NCI-H1930 (cell line): ENCODE data around the gene LAPTM5.
"Not testable (repeated sequence)": the region's sequence is repeated elsewhere in the genome, so short reads cannot be mapped to it uniquely, and the experiment has no call there.

Source experiments
- DNase-seq, 2 experiments: peaks; one replicate each; lab custom pipeline; 2025; lab: John Stamatoyannopoulos, UW

LAPTM5 gene, protein sequence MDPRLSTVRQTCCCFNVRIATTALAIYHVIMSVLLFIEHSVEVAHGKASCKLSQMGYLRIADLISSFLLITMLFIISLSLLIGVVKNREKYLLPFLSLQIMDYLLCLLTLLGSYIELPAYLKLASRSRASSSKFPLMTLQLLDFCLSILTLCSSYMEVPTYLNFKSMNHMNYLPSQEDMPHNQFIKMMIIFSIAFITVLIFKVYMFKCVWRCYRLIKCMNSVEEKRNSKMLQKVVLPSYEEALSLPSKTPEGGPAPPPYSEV

DNA sequence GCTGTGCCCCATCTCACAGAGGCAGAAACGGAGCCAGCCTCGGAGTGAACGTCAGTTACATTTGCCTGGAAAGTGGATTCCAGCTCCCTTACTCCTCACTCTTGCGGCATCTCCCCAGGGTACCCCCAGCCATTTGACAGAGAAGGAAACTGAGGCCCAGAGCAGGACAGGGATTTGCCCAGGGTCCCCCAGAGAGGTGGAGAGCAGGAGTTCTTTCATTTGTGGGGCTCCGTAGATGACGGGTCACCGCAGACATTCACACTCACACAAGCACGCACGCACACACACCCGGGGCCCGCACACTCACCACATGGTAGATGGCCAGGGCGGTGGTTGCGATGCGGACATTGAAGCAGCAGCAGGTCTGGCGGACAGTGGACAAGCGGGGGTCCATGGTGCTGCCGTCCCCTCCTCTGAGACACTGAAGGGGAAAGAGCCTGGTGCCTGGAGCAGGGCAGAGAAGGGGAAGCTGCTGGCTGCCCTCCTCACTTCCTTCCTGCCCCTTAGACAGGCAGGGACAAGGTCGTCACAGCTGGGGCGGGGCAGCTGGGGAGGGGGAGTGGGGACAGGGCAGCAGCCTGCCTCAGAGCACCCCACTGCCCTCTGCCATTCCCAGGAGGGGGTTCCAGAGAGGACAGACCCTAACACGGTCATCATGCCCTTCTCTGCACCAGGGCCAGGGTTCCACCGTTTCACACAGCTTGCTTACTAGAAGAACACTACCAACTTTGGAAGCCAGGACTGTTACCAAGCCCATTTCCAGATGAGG lies at the start of gene LAPTM5:
Gene LAPTM5 (minus strand): TSS at position 423 of the 769 bp plus-strand sequence. CDS start 29 bp downstream, at position 394.
- DNase-seq: no peak

DNA sequence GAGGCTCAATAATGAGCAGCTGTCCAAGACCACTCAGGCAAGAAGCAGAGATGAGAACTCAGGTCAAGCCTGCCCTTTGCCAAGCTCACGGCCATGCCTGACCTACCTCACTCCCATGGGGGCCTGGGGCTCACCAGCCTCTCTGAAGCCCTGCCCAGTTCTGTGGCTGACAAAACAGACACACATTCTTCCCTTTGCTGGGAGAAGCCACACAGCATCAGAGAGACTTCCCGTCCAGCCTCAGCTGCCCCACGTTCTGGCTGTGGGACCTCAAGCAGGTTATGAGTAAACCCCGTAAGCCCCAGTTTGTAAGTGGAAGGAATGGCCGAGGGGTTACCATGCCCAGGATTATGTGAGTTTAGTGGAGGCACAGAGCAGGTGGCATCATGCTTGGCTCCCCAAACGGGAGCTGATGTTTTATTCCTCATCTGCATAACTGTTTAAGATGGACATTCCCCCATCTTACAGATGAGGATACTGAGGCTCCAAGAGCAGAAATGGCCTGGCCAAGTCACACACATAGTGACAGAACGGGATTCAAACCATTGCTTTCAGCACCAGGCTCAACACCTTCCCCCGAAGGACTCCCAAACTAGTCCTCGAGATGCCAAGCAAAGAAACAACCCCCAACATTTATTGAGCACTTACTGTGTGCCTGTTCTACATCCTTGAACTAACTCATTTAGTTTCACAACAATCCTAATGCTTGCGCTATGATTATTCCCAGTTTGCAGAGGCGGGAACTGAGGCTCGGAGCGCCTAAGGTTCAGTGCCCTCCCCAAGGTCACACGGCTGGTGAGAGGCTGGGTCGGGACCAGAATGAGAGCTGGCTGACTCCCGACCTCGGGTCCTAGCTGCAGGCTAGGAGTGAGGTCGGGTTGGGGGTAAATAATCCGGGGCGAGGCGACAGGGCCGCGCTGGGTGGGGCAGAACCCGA lies 49.1 kb upstream of the LAPTM5 start:
- no peak for DNase-seq

DNA sequence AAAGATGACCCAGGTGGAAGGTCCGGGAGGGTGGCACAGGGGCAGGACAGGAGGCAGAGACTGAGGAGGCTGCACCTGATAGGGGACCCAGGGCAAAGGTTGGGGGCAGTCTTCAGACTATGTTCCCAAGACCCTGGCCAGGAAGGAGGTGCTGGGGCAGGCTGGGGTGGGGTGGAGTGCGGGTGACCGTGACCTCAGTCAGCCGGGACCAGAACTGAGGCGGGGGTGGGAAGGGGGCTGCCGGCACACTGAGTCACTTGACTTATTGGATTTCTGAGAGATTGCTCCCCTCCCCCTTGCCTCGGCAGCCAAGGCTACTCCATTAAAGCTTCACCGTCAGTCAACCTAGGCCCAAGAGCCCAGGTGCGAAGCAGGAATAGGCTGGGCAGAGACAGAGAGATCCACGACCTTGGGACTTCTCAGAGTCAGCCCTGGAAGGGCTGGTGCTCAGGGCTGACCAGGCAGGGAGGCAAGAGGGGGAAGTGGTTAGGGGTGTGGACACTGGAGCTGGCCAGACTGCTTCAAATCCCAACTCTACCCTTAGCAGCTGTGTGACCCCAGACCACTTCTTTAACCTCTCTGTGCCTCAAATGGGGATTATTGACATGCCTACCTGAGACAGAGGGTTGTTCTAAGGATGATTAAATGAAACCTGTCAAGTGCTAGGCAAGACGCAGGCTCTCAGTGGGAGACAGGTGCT lies 47.9 kb upstream of the LAPTM5 start:
- no peak for DNase-seq

DNA sequence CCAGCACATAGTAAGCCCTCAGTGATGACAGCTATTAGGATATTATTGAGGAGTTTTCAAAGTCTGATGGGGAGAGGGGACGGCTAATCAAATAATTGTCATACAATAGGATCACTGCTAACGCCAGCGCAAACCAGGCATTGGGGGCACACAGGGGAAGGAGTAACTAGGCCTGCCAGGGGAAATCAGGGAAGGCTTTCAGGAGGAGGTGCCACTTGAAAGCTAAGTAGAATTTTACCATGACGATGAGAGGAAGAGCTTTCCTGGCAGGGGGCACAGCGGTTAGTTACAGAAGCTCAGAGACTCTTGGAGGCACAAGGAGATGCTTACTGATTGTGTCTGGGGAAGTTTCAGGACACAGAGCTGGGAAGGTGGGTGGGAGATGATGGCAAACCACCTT lies 47.2 kb upstream of the LAPTM5 start:
- no peak for DNase-seq

DNA sequence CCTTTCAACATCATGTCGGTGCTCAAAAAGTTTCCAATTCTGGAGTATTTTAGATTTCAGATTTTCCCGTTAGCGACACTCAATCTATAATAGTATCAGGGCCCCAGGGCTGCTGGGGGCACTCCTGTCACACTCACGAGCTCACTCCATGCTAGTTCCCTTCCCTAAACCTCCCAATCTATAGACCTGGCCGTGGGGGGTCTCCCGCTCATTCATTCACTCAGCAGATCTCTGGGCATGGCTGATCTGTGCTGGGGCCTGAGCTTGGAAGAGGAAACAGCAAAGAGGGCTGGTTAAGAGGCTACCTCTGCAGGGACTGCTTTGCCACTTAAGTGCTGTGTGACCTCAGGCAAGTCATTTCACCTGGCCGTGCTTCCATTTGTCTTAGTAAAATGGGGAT lies 46.8 kb upstream of the LAPTM5 start:
- no peak for DNase-seq

DNA sequence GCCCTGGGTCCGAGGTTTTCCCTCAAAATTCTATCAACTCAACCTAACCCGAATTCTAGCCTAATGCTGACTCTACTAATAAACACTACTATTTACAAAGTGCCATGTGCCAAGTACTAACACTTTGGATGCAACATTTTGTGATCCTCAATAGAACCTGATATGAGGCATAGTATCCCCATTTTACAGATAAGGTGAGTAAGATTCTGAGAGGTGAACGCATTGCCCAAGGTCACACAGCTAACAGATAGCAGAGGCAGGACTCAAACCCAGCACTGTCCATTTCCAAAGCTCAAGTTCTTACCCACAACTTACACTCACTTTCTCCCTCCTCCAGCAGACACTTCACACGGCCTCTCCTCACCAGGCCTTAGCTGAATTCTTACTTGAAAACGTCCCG lies 46.0 kb upstream of the LAPTM5 start:
- DNase-seq: no peak

DNA sequence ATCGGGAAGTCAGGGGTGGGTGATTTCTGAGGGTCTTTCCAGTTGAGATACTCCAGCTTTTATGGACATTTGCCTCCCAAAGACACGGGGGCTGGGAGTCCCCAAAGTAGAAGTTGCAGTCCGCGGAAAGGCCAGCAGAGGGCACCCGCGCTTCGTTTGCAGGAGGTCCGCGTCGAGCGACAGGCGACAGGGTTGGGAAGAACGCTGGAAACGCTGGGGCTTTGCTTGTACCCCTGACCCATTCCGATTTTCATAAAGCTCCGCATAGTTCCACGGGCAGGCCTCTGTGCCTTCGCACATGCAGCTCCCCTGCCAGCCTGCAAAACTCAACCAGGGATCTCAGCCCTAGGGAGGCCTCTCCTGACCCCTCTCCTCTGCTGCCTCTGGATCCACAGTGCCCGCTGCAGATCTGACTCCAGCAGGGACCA lies 44.2 kb upstream of the LAPTM5 start:
- DNase-seq: peak; percentile 32 to 70

DNA sequence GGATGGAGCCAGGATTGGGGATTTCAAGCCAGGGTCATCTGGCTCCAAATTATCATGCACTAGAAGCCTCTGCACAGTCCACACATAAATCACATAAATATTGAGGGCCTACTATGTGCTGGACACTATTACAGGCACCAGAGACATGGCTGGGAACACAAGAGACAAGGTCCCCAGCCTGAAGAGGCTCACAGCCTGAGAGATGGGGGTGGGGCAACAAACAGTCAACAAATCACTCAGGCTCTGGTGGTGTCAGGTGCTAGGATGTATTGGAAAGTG lies 41.6 kb upstream of the LAPTM5 start:
- DNase-seq: no peak

DNA sequence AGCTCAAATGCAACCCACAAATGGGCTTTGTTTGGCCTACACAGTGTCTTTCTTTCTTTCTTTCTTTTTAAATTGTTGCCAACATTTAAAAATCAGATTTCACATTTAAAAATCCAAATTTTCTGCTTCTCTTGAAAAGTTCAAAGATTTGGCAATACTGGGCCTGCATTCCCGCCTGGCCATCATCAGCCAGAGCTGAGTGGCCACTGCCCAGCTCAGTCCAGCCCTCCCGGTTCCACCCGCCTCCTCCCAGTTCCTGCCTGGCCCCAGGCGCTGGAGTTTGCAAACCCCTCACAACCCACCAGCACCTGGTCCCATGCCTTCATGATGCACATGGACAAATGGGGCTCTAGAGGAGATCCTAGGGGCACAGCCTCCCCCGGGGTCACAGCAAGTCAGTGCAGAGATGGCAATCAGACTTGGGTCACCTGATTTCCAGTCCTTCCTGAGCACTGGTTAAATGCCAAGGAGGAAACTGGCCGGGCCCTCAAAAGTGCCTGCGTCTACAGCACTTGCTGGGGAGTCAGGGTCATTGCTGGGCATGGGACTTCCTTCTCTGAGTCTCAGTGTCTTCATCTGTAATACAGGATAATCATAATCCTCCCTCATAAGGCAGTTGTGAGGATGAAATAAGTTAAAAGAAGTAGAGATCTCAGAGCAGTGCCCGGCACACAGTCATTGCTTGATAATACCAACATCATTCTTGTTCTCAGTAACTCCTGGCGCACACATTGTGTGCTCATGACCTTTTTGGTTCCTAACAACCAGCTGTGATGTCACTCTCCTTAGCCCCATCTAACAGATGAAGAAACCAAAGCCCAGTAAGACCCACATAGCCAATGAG lies 41.0 kb upstream of the LAPTM5 start:
- no peak for DNase-seq

DNA sequence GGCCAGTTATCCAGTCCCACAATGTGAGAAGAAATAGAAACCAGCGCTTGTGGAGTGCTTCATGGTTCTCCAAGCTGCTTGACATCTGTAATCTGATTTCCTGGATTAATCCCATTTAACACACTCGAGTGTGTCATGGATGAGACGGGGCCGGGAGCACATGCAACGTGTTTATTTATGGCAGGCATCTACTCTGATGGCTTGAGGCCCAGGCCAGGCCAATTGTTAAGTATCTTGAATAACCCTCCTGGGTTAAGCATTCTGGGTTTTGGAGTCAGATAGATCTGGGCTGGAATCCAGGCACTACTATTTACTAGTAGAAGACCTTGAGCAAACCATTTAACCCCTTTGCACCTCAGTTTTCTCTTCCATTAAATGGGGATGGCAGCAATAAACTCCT lies 37.5 kb upstream of the LAPTM5 start:
- DNase-seq: no peak

DNA sequence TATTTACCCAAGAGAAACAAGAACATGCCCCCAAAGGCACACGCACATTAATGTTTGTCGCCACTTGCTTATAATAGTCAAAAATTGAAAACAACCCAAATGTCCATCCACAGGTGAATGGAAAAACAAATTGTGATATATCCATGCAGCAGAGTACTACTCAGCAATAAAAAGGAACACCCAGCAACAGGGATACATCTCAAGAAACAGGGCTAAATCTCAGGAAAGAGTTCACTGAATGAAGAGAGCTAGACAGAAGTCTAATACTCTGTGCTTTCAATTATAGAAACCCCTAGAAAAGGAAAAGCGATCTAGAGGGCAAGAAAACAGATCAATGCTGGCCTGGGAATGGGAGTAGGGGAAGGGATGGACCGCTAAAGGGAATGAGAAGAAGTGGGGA lies 36.7 kb upstream of the LAPTM5 start:
- no peak for DNase-seq

DNA sequence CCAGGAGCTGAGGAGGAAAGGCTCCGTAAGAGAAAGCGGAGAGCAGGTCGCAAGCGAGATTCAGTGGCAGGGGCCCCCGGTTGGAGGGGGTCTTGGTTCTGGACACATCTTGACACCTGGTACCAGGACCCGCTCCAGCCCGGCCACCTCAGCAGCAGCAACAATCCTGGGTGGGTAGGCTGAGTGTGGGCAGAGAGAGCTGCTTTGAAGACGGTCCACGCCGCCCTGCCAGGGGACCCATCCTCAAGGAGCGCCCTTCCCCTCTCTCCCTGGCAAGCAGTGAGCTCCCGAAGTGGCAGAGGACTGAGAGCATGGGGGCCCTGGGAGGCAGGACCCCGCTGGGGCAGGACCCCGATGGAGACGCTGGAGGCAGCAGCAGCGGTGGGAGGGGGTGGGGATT lies 35.6 kb upstream of the LAPTM5 start:
- DNase-seq: no peak

DNA sequence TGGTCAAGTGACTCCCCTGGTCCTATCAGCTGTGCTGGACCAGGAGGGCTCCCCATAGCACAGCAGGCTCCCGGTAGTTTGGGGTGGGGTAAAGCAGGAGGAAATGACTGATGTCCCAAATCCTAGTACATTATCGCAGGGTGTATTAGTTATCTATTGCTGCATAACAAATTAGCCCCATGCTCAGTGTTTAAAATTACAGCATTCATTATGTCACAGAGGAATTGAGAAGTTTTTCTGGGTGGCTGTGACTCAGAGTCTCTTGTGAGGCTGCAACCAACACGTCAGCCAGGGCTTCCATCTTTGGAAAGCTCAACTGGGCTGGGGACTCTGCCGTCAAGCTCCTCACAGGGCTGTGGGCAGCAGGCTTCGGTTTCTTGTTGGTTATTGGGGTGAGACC lies 34.3 kb upstream of the LAPTM5 start:
- DNase-seq: no peak

DNA sequence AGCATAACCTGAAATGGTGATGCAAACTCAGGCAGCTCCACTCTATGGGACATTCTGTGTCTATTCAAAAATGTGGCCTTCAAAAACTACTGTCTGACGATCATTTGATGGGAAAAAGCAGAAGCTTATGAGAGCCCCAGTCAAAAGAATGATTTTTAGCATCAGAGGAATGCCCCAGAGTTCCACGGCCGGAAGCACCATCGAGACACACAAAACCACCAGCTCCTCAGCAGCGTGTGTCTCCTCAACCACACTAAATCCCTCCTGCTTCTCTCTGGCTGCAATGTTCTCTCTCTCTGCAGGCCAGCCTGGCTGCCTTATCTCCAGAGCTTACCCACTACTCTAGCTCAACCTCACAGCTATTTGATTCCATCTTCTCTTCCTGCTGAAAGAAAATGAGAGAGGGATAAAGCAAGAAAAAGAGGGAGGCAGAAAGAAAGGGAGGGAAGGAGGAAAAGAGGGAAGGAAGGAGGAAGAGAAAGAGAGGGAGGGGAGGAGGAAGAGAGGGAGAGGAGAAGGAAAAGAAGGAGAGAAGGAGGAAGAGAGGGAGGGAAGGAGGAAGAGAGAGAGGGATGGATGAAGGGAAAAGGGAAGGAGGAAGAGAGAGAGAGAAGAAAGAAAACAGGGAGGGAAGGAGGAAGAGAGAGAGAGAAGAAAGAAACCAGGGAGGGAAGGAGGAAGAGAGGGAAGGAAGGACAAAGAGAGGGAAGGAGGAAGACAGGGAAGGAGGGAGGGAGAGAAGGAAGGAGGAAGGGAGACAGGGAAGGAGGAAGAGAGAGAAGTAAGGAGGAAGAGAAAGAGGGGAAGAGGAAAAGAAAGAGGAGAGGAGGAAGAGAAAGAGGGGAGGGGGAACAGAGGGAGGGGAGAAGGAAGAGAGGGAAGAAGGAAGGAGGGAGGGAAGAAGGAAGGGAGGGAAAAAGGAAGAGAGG lies 33.5 kb upstream of the LAPTM5 start:
- DNase-seq: no peak

DNA sequence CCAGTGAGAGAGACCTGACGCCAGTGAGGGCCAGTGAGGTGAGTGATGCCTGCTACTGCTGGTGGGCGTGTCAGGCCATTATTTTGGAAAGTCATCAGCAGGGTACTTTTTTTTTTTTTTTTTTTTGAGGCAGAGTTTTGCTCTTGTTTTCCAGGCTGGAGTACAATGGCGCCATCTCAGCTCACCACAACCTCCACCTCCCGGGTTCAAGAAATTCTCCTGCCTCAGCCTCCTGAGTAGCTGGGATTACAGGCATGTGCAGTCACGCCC lies 32.6 kb upstream of the LAPTM5 start:
- DNase-seq: not testable (repeated sequence)

DNA sequence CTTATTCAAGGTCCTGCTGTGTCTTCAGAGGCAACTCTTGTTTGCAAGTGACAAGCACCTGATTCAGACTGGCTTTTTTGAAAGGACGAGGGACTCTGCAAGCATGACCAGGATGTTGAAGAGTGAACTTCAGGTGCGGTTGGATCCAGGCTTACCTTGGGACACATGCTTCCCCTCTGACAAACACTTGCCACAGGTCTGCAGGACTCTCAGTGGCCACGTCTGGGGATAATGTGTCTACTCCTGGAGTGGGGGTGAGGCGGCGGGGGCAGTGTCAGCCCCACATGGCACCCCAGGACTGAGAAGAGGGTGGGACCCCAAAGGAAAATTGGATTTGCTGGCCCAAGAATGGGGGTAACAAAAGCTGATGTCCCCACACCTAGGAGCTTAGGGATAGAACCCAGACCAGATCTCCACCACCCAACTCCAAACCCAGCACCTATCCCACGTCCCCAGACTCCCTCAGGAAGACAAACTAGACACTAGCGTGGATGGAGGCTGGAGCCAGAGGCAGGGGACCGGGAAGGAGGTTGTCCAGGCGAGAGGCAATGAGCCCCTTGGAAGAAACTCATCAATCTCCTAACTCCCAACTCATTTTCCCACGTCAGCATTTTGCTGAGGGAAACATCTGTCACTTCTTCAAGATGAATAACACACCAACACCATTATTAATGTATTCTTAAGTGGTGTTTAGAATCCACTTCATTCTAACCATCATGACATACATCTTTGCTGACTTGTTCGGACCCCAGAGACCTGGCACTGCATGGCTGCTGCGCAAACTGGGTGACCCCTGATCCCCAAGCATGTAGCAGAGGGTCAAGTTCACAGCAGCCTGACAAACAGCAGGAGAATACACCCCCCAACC lies 32.0 kb upstream of the LAPTM5 start:
- DNase-seq: no peak

DNA sequence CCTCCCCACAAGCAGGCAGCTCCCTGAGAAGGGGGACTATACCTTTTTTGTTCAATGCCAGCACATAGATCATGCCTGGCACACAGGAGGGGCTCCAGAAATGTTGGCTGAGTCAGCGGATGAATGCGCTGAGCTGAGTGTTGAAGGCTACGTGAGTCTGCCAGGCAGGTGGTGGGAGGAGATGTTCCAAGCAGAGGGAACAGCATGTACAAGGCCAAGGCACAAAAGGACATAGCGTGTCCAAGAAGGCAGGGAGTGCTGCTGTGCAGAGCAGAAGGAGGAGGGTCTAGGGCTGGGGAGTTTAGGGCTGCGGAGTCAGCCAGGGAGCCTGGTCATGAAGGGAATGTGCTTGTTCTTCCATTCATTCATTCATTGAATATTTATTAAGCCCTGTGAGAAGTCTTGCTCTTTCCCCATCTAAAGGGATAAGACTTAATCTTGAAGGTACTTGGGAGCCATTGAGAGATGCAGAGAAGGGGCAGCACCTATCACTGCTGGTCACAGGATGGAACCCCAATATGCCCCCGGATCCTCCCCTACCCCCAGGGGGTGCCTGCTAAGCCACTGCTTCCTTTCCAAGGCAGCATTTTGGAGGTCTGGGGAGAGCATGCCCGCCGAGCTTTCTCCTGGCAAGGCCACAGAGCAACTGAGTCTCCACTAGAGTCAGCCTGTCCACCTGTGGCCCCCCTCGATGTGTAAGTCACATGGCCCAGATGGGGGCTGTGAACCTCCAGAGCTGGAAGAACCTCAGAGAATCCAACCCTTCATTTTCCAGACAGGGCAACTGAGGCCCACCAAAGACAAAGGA lies 31.2 kb upstream of the LAPTM5 start:
- DNase-seq: no peak

DNA sequence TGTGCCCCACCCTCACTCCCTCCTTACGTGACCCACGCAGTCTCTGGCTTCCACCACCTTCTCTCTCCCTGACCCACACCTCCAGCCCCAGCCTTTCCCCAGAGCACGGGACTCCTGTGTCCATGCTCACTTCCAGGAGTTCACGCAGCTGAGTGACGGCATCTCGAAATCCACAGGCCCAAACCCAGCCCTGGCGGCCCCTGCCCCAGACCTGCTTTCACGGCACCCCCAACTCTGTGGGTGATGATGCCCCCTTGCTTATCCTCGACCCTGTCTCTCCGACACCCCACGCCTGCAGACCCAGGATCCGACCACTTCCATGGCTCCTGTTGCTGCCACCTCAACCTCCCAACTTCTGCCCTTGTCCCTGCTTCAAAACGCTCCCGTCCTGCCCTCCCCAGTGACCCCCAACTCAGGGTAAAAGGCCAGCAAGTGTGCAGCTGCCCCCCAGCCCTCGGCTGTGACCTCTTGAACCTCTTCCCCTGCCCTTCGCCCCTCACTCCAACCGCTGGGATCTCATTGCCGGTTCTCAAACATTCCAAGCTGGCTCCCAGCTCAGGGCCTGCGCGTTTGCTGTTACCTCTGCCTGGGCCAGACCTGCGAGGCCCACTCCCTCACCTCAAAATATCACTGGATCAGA lies 30.4 kb upstream of the LAPTM5 start:
- no peak for DNase-seq
